Jurkat, Clone E6-1 (cell line): ENCODE results near the gene NOD1. TPM values are rescaled to one million over a fixed set of nuclear protein-coding genes. Genes with fewer than 3 reads are reported as not detected.
"Not testable (repeated sequence)": the region's sequence is repeated elsewhere in the genome, so short reads cannot be mapped to it uniquely, and the experiment has no call there.

Experiments
- DNase-seq: peaks from one replicate; pipeline ENCODE4 v3.0.0-alpha.2; 2011; ENCODE audit warnings: low read depth, low spot score
- H3K4me3 ChIP-seq: 2 replicates; pipeline ENCODE4 v1.5.1; 2011; ENCODE audit warnings: mild to moderate bottlenecking, low read length, control low read depth, moderate library complexity
- polyA plus RNA-seq: library from polyadenylated mRNA; unstranded; fragments of >200 nt; gene quantifications from one replicate; pipeline ENCODE4 v1.2.1, GENCODE V29; 2012; ENCODE audit warnings: missing spikeins; ENCODE audit not compliant: insufficient read length, insufficient read depth

Gene NOD1, protein sequence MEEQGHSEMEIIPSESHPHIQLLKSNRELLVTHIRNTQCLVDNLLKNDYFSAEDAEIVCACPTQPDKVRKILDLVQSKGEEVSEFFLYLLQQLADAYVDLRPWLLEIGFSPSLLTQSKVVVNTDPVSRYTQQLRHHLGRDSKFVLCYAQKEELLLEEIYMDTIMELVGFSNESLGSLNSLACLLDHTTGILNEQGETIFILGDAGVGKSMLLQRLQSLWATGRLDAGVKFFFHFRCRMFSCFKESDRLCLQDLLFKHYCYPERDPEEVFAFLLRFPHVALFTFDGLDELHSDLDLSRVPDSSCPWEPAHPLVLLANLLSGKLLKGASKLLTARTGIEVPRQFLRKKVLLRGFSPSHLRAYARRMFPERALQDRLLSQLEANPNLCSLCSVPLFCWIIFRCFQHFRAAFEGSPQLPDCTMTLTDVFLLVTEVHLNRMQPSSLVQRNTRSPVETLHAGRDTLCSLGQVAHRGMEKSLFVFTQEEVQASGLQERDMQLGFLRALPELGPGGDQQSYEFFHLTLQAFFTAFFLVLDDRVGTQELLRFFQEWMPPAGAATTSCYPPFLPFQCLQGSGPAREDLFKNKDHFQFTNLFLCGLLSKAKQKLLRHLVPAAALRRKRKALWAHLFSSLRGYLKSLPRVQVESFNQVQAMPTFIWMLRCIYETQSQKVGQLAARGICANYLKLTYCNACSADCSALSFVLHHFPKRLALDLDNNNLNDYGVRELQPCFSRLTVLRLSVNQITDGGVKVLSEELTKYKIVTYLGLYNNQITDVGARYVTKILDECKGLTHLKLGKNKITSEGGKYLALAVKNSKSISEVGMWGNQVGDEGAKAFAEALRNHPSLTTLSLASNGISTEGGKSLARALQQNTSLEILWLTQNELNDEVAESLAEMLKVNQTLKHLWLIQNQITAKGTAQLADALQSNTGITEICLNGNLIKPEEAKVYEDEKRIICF
- polyA plus RNA-seq, result 18.1 TPM

DNA sequence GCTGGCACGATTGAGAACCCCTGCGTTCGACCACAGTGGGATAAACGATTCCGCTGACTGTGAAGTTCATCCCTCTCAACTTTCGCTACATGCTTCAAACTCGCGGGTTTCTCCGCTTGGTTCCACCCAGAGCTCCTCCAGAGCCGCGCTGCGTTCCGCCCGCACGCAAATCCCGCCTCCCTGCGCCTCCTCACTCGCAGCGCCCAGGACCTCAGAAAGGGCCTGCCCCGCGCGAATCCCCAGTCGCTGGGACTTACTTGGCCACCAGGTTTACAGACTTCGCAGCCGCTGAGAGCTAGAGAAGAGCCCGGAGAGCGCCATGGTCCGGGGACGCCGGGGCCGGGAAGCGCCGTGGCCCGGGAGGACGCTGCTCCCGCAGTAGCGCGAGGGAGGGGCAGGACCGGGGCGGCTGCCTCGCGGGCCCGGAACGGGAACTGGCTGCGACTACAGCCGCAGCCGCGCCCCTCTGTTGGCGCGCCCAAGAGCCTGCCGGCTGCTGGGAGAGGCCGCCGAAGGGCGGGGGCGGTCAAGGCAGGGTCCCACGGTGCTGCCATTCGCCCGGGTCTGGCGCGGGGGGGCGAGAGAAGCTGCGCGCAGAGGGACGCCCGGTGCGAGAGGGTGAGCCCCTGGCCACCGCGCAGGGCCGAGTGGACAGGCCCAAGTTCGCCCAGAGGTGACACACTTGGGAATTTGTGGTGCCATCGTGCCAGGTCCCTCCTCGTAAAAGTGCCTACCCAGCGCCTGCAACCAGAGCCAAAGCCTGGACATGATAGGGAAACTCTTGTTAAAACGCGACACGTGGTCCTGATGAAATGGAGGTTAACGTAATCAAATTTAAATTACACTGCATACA, at the start of gene NOD1:
Gene NOD1 (minus strand): TSS at position 436 of the 853 bp plus-strand sequence. CDS start 21,863 bp downstream, outside the sequence.
- H3K4me3 ChIP-seq, result peak within 1 kb of the TSS; percentile 79
- DNase-seq, result peak; percentile 45

- not testable (repeated sequence) for DNase-seq, H3K4me3 ChIP-seq
Observed at GRCh38 chr7:30527297-30527696, 48.7 kb upstream of the NOD1 start.

- no peak overlapping the region for H3K4me3 ChIP-seq
- DNase-seq, result no peak
Observed at GRCh38 chr7:30526163-30526562, 47.6 kb upstream of the NOD1 start.

GRCh38 chr7:30525429-30525828, 46.8 kb upstream of the NOD1 start:
- no peak overlapping the region for H3K4me3 ChIP-seq
- DNase-seq, result no peak

- DNase-seq, result no peak
- no peak overlapping the region for H3K4me3 ChIP-seq
Observed at GRCh38 chr7:30524545-30524944, 46.0 kb upstream of the NOD1 start.

GRCh38 chr7:30523466-30523865, 44.9 kb upstream of the NOD1 start:
- H3K4me3 ChIP-seq, result no peak overlapping the region
- no peak for DNase-seq

DNA sequence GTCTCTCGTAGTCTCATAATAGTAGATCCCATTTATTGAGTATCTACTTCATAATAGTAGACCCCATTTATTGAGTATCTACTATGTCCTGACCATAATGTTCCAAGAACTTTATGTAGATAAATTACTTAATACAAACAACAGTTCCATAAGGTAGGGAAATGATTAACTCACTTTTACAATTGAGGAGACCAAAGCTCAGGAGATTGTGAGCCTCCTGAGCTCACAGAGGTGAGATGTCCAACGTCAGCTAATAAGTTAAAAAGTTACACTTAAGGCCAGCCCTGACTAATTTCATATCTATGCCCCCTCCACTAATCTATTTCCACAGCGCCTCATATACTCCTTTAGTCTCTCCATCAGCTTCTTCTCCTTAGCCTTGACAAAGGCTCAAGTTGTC, 43.6 kb upstream of the NOD1 start:
- DNase-seq, result no peak
- no peak overlapping the region for H3K4me3 ChIP-seq

GRCh38 chr7:30521532-30521931, 42.9 kb upstream of the NOD1 start:
- no peak overlapping the region for H3K4me3 ChIP-seq
- DNase-seq, result no peak

DNA sequence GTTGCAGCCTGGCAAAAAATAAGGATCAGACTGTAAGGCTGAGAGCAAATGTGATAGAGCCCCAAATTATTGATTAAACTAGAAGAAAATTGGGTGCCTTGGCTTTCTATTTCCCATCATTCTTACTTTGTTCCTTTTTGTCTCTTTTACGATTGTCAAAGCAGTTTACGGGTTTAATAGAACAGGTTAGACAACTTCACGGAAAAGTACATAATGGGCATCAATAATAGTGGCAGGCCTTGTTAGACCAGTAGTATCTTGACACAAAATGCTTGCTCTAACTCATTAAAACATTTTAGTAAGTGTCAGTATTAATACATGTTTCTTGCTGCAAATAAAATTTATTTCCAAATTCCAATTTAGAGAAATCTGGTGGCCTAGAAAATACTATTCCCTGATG, 40.5 kb upstream of the NOD1 start:
- no peak for DNase-seq
- H3K4me3 ChIP-seq, result no peak overlapping the region

- H3K4me3 ChIP-seq, result no peak overlapping the region
- no peak for DNase-seq
Observed at GRCh38 chr7:30515761-30516160, 37.2 kb upstream of the NOD1 start.

DNA sequence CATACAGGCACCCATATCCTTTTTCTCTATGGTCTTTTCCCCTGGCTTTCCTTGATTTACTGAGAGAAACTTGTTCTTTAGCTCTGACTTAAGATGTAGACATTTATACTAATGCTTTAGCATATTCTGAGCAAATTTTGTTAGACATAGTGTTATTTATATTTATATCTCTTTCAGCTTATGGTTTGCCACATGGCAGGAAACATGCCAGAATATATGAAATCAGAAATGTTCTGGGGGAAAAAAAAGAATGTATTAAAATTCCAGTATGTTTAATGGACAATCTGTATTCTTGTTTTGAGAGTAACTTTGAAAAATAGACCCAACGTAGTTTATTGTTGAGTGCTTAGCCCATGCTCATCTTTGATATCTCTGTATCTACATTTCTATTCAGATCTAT, 36.2 kb upstream of the NOD1 start:
- DNase-seq, result no peak

GRCh38 chr7:30514177-30514576, 35.6 kb upstream of the NOD1 start:
- no peak for DNase-seq
- H3K4me3 ChIP-seq, result no peak overlapping the region

More for the DNA sequence above, 36.2 kb upstream of the NOD1 start:
- no peak overlapping the region for H3K4me3 ChIP-seq

DNA sequence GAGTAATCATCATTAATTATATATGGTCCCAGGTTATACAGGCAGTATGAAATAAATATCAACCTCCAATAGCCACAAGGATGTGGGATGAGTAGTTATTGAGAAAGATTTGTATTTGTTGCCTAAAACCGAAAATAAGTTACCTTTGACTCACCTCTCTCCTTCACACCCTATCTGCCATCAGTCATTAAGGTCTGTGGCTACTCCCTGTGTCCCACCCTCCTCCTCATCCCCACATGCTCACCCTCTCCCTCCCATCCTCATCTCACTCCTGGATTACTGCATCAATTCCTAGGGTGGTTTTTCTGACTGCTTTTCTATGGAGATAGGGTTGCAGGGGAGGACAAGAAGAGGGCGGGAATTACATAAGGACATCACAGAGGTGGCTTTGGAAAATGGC, 35.2 kb upstream of the NOD1 start:
- H3K4me3 ChIP-seq, result no peak overlapping the region
- DNase-seq, result no peak

DNA sequence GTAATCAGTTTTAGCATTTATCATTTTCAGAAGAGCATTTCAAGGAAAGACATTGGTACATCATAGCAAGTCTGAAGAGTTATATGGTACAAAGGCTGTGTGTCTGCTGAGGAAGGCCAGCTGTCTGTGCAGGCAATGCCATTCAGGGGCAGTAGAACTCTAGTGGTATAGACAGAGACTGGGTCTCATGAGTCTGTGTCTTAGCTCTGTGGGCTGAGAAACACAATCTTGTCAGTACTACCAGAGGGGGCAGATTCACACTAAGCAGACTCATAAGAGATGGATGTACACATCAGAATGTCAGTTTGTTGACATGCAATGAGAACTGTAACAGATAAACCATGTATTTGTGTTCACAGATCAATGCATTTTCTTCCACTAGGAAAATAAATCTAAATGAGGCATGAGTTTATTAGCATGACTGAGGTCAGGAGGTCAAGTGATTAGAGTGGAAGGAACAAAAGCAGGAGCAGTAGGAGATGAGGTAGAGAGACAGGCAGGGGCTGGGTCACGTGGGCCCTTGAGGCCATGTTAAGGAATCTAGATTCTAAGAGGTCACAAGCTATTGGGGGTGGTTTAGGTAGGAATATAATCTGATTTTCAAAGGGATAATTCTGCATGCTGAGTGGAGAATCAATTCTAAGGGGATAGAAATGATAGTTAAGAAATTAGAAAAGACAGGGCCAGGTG, 33.5 kb upstream of the NOD1 start:
- H3K4me3 ChIP-seq, result no peak overlapping the region
- no peak for DNase-seq

- H3K4me3 ChIP-seq, result no peak overlapping the region
- no peak for DNase-seq
Observed at GRCh38 chr7:30511494-30511893, 32.9 kb upstream of the NOD1 start.

GRCh38 chr7:30510124-30511075, 31.8 kb upstream of the NOD1 start:
- H3K4me3 ChIP-seq, result no peak overlapping the region
- DNase-seq, result peak; percentile 39

- not testable (repeated sequence) for DNase-seq
Observed at GRCh38 chr7:30509171-30509857, 30.7 kb upstream of the NOD1 start.

More at GRCh38 chr7:30509171-30509857, 30.7 kb upstream of the NOD1 start:
- H3K4me3 ChIP-seq, result not testable (repeated sequence)
